PC-9 (cell line): Measurements from ENCODE around the gene HMGB3. TPM values are rescaled to one million over a fixed set of nuclear protein-coding genes. Genes with fewer than 3 reads are reported as not detected.

Experiments
- BruUV-seq: library from RNA; stranded (reverse); fragments of 400-500 nt; replicated peaks from 2 replicates; lab custom pipeline; 2021; lab: Mats Ljungman, UMichigan
- CTCF ChIA-PET: fragments of 300-600 bp; sonication (Branson Sonifier 250); formaldehyde crosslinking; loops from one replicate; lab custom pipeline; 2022; ENCODE audit warnings: antibody characterized with exemption; lab: Charles Lee
- POLR2A ChIA-PET: fragments of 300-600 bp; sonication (Branson Sonifier 250); formaldehyde crosslinking; loops from one replicate; lab custom pipeline; 2022; ENCODE audit warnings: antibody characterized with exemption; ENCODE audit not compliant: unreplicated experiment; lab: Charles Lee
- DNase-seq, 2 experiments: peaks; one replicate each; pipeline versions ENCODE4 v3.0.0 to v3.0.0-alpha.2; 2015 to 2022; ENCODE audit warnings: mixed read lengths in 1 of 2
- H2AFZ ChIP-seq: fragments of 200-600 bp; sonication (generic); 2 replicates; pipeline ENCODE4 v1.8.1; 2017; ENCODE audit warnings: antibody characterized with exemption
- H3F3A ChIP-seq: fragments of 200-600 bp; sonication (generic); 2 replicates; pipeline ENCODE4 v1.8.1; 2017; ENCODE audit warnings: antibody characterized with exemption, mild to moderate bottlenecking, low read depth; ENCODE audit not compliant: insufficient read depth
- H3K27ac ChIP-seq: fragments of 200-600 bp; sonication (generic); 2 replicates; pipeline ENCODE4 v1.6.1; 2016; ENCODE audit warnings: mixed run types
- H3K27me3 ChIP-seq: fragments of 200-600 bp; sonication (generic); 2 replicates; pipeline ENCODE4 v1.6.1; 2016; ENCODE audit warnings: low read depth, mixed run types; ENCODE audit not compliant: insufficient read depth
- H3K36me3 ChIP-seq: fragments of 200-600 bp; sonication (generic); 2 replicates; pipeline ENCODE4 v1.6.1; 2016; ENCODE audit warnings: low read depth, mixed run types
- H3K4me1 ChIP-seq: fragments of 200-600 bp; sonication (generic); replicated peaks from 2 replicates; pipeline ENCODE4 v1.6.1; 2016; ENCODE audit warnings: mixed run types; ENCODE audit not compliant: insufficient read depth
- H3K4me2 ChIP-seq: fragments of 200-600 bp; sonication (generic); 2 replicates; pipeline ENCODE4 v1.6.1; 2017; ENCODE audit warnings: mixed run types
- H3K4me3 ChIP-seq: fragments of 200-600 bp; sonication (generic); 2 replicates; pipeline ENCODE4 v1.6.1; 2016; ENCODE audit warnings: mixed run types
- H3K79me2 ChIP-seq: fragments of 200-600 bp; sonication (generic); 2 replicates; pipeline ENCODE4 v1.6.1; 2017; ENCODE audit warnings: low read depth, mixed run types
- H3K9me2 ChIP-seq: fragments of 200-600 bp; sonication (generic); 2 replicates; pipeline ENCODE4 v1.8.1; 2017; ENCODE audit warnings: mild to moderate bottlenecking; ENCODE audit not compliant: insufficient read depth
- H3K9me3 ChIP-seq: fragments of 200-600 bp; sonication (generic); 2 replicates; pipeline ENCODE4 v1.8.1; 2016; ENCODE audit warnings: low read depth; ENCODE audit not compliant: insufficient read depth
- H4K20me1 ChIP-seq: fragments of 200-600 bp; sonication (generic); 2 replicates; pipeline ENCODE4 v1.8.1; 2017; ENCODE audit not compliant: insufficient read depth
- EZH2 ChIP-seq: fragments of 200-600 bp; sonication (generic); IDR thresholded peaks from 2 replicates; pipeline ENCODE4 v1.8.0; 2017; ENCODE audit warnings: antibody characterized with exemption, low read depth
- intact Hi-C: fragments of 100-400 bp; cut with micrococcal nuclease; formaldehyde crosslinking; loops from one replicate; pipeline ENCODE4 v1.10.0; 2022; ENCODE audit not compliant: unreplicated experiment
- total RNA-seq: library from RNA; stranded (reverse); gene quantifications from 2 replicates; pipeline ENCODE4 v1.2.3, GENCODE V29; 2021
- TF ChIP-seq, protein P1 (sequence below): fragments of 200-600 bp; sonication (generic); conservative IDR thresholded peaks from 2 replicates; pipeline ENCODE4 v1.6.1; 2017; ENCODE audit warnings: mixed run types, antibody characterized with exemption, mild to moderate bottlenecking, moderate library complexity

HMGB3 gene
- total RNA-seq, 1 experiment from 2014 or later = 149 TPM

DNA sequence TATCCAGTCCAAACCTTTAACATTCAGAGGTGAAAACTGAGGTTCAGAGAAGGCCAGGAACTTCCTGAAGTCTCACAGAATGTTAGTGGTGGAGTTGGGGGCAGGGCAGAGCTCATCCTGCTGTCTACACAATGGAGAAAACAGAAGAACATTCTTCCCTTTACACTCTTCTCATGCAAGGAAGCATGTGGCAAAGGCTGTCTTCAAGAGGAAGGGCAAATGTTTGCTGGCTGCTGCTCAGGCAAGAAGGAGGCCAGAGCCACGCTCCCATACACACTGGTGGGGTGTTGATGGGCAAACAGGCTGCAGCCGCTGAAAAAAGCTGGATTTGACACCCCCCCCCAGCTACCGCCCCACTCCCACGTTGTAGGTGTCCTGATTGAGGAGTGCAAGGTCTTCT is 32.5 kb downstream of the HMGB3 start:
- DNase-seq = no peak
- Histone ChIP-seq H3K9me3 (no peaks in the 10 kb centered on the region), H3K4me2 (no peak overlapping the region), H2AFZ (no peak overlapping the region), H3K36me3 (no peaks in the 10 kb centered on the region), H3K4me1 (no peaks in the 10 kb centered on the region), H4K20me1 (no peaks in the 10 kb centered on the region), H3K27ac (no peak overlapping the region), H3K27me3 (no peaks in the 10 kb centered on the region), H3F3A (no peaks in the 10 kb centered on the region), H3K9me2 (no peaks in the 10 kb centered on the region), H3K4me3 (no peak overlapping the region), H3K79me2 (no peaks in the 10 kb centered on the region)
- TF ChIP-seq EZH2 = no peak
- TF ChIP-seq, protein P1, sequence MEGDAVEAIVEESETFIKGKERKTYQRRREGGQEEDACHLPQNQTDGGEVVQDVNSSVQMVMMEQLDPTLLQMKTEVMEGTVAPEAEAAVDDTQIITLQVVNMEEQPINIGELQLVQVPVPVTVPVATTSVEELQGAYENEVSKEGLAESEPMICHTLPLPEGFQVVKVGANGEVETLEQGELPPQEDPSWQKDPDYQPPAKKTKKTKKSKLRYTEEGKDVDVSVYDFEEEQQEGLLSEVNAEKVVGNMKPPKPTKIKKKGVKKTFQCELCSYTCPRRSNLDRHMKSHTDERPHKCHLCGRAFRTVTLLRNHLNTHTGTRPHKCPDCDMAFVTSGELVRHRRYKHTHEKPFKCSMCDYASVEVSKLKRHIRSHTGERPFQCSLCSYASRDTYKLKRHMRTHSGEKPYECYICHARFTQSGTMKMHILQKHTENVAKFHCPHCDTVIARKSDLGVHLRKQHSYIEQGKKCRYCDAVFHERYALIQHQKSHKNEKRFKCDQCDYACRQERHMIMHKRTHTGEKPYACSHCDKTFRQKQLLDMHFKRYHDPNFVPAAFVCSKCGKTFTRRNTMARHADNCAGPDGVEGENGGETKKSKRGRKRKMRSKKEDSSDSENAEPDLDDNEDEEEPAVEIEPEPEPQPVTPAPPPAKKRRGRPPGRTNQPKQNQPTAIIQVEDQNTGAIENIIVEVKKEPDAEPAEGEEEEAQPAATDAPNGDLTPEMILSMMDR = no peak
- ChIA-PET POLR2A (no interaction called here), CTCF (no interaction called here)
- intact Hi-C loops = no loop called here
- BruUV-seq = no TSS peak

- CTCF ChIA-PET = no interaction called here
These were observed 36.7 kb downstream of the HMGB3 start for GRCh38 chrX:151019856-151020255.

GRCh38 chrX:151030845-151031244 is 47.7 kb downstream of the HMGB3 start:
- Histone ChIP-seq H3K9me3 (no peaks in the 10 kb centered on the region), H3K4me2 (no peak overlapping the region), H3K27ac (no peak overlapping the region), H2AFZ (no peak overlapping the region), H3K4me3 (no peak overlapping the region), H3K4me1 (no peaks in the 10 kb centered on the region), H3K79me2 (no peaks in the 10 kb centered on the region), H3K27me3 (peaks cover 64% of the 10 kb centered on the region), H3K36me3 (no peaks in the 10 kb centered on the region), H4K20me1 (no peaks in the 10 kb centered on the region), H3F3A (no peaks in the 10 kb centered on the region), H3K9me2 (no peaks in the 10 kb centered on the region)
- intact Hi-C loops = no loop called here
- CTCF ChIA-PET = no interaction called here
- POLR2A ChIA-PET = no interaction called here
- no TSS peak for BruUV-seq
- DNase-seq = no peak
- TF ChIP-seq EZH2 = no peak
- TF ChIP-seq, protein P1 = no peak

More at GRCh38 chrX:151019856-151020255, 36.7 kb downstream of the HMGB3 start:
- H3K27ac ChIP-seq = no peak overlapping the region
- no peaks in the 10 kb centered on the region for H3K9me3 ChIP-seq
- intact Hi-C loops = no loop called here
- H3K4me2 ChIP-seq = no peak overlapping the region
- H3K36me3 ChIP-seq = no peaks in the 10 kb centered on the region
- H3K4me3 ChIP-seq = no peak overlapping the region
- H3K79me2 ChIP-seq = no peaks in the 10 kb centered on the region
- no peaks in the 10 kb centered on the region for H3K4me1 ChIP-seq
- TF ChIP-seq, protein P1 = no peak
- no peak for TF ChIP-seq EZH2
- H4K20me1 ChIP-seq = no peaks in the 10 kb centered on the region
- H3F3A ChIP-seq = no peaks in the 10 kb centered on the region
- no peak for DNase-seq
- POLR2A ChIA-PET = interaction anchor here (0.7 kb wide), 1 partner anchor 540 kb away, joined by 11 read pairs; no protein-coding TSS in a partner anchor
- no peaks in the 10 kb centered on the region for H3K9me2 ChIP-seq
- H2AFZ ChIP-seq = no peak overlapping the region
- peaks cover 14% of the 10 kb centered on the region for H3K27me3 ChIP-seq
- no TSS peak for BruUV-seq
